Upper lobe of left lung (tissue), 6 donors: Measurements from ENCODE around the gene UBR4. TPM values are rescaled to one million over a fixed set of nuclear protein-coding genes. Genes with fewer than 3 reads are reported as not detected.

Source experiments
- ATAC-seq, 2 donors: fragments of 200-7000 bp; cut with Tn5 transposase; one replicate each; pipeline ENCODE4 v1.9.1; 2022; ENCODE audit warnings: mild to moderate bottlenecking in 2 of 2, moderate library complexity in 2 of 2; ENCODE audit not compliant: low FRiP score in 2 of 2
- DNase-seq, 2 donors: peaks; one replicate each; pipeline ENCODE4 v3.0.0-alpha.2; 2019 to 2020
- H3K27ac ChIP-seq, 4 donors: fragments of 200-600 bp; sonication (generic); one replicate each; pipeline ENCODE4 v1.5.1; 2016 to 2019
- H3K27me3 ChIP-seq, 4 donors: fragments of 200-600 bp; sonication (generic); one replicate each; pipeline ENCODE4 v1.5.1; 2017 to 2019
- H3K36me3 ChIP-seq, 4 donors: fragments of 200-600 bp; sonication (generic); one replicate each; pipeline ENCODE4 v1.5.1; 2016 to 2019
- H3K4me1 ChIP-seq, 4 donors: fragments of 200-600 bp; sonication (generic); one replicate each; pipeline ENCODE4 v1.5.1; 2018 to 2019
- H3K4me3 ChIP-seq, 4 donors: fragments of 200-600 bp; sonication (generic); one replicate each; pipeline ENCODE4 v1.5.1; 2017 to 2019; ENCODE audit warnings: mild to moderate bottlenecking in 2 of 4, moderate library complexity in 1 of 4
- H3K9me3 ChIP-seq, 4 donors: fragments of 200-600 bp; sonication (generic); one replicate each; pipeline ENCODE4 v1.5.1; 2018 to 2019
- EP300 ChIP-seq, 4 donors: sonication (generic); formaldehyde crosslinking; IDR thresholded peaks; one replicate each; pipeline ENCODE4 v1.5.1; 2017; ENCODE audit warnings: antibody characterized with exemption in 4 of 4, control low read depth in 2 of 4
- POLR2A ChIP-seq, 4 donors: fragments of 450-650 bp; IDR thresholded peaks; one replicate each; pipeline ENCODE4 v1.5.1; 2016 to 2017; ENCODE audit warnings: antibody characterized with exemption in 4 of 4, mild to moderate bottlenecking in 2 of 4
- POLR2AphosphoS5 ChIP-seq, 2 donors: sonication (generic); formaldehyde crosslinking; IDR thresholded peaks; one replicate each; pipeline ENCODE4 v1.5.1; 2017; ENCODE audit warnings: antibody characterized with exemption in 2 of 2
- WGBS, 2 donors: methylation state at CpG; one replicate each; pipeline ENCODE4 v1.1.5; 2017 to 2018; 5-methylcytosine and 5-hydroxymethylcytosine counted together
- total RNA-seq, 6 donors: library from RNA; depleted of rRNA in 4 of 6; stranded (reverse); fragments of >200 nt in 4 of 6; gene quantifications; one replicate each; pipeline versions ENCODE4 v1.1.0 to v1.2.1, GENCODE V29; 2016 to 2021
- TF ChIP-seq, protein P1 (sequence below), 6 experiments: fragments of 450-650 bp in 4 of 6; fragments of 200-600 bp in 2 of 6; sonication (generic) in 2 of 6; IDR thresholded peaks; one replicate each; pipeline ENCODE4 v1.5.1; 2016 to 2019; ENCODE audit warnings: antibody characterized with exemption in 6 of 6
- donor health status: DM: no; HTN: no; CAD: no; lungs with moderate emphysema.
- donor health status: DM: no; HTN: yes; CAD: no; lungs with severe emphysema.

Gene UBR4
- total RNA-seq, 6 donors from 2014 or later: 101 to 317 (median 135) TPM

DNA sequence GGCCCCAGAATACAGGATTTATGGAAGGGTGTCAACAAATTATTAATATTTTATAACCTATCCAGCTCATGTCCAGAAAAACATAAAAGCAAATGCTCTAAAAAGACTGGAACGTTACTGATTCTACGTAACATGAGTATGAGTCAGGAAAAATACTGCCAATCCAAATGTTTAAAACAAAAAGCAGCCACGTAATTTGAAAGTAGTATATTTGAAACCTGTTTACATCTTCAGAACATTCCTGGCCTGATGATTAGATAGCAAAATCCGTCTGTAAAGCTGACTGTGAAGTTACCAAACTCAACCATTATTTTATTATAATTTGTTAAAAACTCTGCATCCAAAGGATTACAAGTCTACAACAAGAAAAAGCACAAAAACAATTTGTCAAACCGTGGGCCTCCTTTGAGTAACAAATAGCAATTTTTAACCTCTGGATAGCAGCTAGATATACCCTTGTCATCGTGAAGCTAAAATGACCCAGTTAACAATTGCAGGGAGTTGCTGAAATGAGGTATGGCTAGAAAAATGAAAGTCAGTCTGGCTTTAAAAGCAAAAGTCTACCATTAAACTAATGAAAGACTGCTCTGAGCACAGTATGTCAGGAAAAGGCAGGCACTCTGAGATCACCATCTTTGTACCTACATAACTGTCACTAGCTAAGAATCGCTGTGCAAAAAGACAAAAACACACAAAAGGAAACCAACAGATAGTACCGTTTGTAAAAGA, 1.2 kb downstream of the UBR4 start:
- no peak for DNase-seq
- peaks cover 0 to 10% (median 2%) of the 10 kb centered on the region in 4 donors for H3K36me3 ChIP-seq
- H3K27ac ChIP-seq: peak overlapping the region; percentile 93 to 99 (median 97)
- peaks cover 36 to 76% (median 42%) of the 10 kb centered on the region in 4 donors for H3K4me1 ChIP-seq
- H3K9me3 ChIP-seq: no peaks in the 10 kb centered on the region
- H3K27me3 ChIP-seq: no peaks in the 10 kb centered on the region
- no peak for ATAC-seq
- H3K4me3 ChIP-seq: peak overlapping the region; percentile 87 to 97 (median 92)
- WGBS, 2 donors: 17 to 22% methylated on average over 8 of the region's 8 CpGs
- TF ChIP-seq POLR2A (IDR thresholded peaks at IDR 0.05) (no peak), EP300 (IDR thresholded peaks at IDR 0.05) (no peak)
- TF ChIP-seq, protein P1, sequence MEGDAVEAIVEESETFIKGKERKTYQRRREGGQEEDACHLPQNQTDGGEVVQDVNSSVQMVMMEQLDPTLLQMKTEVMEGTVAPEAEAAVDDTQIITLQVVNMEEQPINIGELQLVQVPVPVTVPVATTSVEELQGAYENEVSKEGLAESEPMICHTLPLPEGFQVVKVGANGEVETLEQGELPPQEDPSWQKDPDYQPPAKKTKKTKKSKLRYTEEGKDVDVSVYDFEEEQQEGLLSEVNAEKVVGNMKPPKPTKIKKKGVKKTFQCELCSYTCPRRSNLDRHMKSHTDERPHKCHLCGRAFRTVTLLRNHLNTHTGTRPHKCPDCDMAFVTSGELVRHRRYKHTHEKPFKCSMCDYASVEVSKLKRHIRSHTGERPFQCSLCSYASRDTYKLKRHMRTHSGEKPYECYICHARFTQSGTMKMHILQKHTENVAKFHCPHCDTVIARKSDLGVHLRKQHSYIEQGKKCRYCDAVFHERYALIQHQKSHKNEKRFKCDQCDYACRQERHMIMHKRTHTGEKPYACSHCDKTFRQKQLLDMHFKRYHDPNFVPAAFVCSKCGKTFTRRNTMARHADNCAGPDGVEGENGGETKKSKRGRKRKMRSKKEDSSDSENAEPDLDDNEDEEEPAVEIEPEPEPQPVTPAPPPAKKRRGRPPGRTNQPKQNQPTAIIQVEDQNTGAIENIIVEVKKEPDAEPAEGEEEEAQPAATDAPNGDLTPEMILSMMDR (IDR thresholded peaks at IDR 0.05): no peak

DNA sequence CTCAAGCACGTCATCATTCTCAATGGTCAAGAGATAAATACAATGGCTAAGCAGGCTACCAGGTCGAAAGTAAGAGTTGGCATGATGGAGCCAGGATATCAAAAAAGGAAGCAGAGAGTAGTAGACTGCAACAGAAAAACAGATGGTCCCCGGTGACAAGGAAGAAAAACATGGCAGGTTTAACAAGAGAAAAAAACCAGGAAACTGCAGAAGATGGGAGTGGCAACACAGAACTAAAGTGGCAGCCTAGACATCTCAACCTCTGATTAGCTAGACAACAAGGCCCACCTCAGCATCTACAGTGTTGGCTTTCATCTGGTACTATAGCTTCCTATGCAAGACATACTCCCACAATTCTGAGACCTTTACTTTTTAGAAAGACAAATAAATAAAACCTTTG, 3.1 kb downstream of the UBR4 start:
- H3K4me3 ChIP-seq: no peak overlapping the region
- no peaks in the 10 kb centered on the region for H3K27me3 ChIP-seq
- peaks cover 30 to 72% (median 49%) of the 10 kb centered on the region in 4 donors for H3K4me1 ChIP-seq
- H3K36me3 ChIP-seq: no peaks in the 10 kb centered on the region
- H3K9me3 ChIP-seq: no peaks in the 10 kb centered on the region
- ATAC-seq (no peak), DNase-seq (no peak)
- TF ChIP-seq POLR2A (IDR thresholded peaks at IDR 0.05): no peak
- TF ChIP-seq EP300 (IDR thresholded peaks at IDR 0.05): no peak
- TF ChIP-seq POLR2AphosphoS5 (IDR thresholded peaks at IDR 0.05): no peak
- TF ChIP-seq, protein P1 (IDR thresholded peaks at IDR 0.05): no peak
- H3K27ac ChIP-seq: no peak overlapping the region
- 56 to 61% methylated on average over 3 of the region's 3 CpGs for WGBS, 2 donors

DNA sequence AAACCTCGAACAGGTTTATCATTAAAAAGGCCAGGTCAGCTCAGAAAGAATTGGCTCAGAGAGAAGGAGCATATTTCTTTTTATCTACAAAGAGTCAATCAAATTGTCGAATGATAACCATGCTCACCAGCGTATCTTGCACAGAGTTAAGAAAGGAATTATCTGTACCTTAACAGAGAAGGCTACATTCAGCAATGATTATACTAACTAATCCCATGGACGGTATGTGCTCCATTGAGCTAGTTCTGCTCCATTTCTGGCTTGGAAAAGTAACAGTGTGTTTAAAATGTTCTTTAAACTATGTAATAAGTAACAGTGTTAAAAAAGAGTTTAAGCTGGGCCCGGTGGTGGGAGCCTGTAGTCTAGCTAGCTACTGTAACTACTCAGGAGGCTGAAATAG, 4.2 kb downstream of the UBR4 start:
- Histone ChIP-seq H3K36me3 (peaks cover 0 to 9% (median under 1%) of the 10 kb centered on the region in 4 donors), H3K4me1 (peaks cover 21 to 61% (median 38%) of the 10 kb centered on the region in 4 donors), H3K4me3 (no peak overlapping the region), H3K9me3 (no peaks in the 10 kb centered on the region), H3K27me3 (no peaks in the 10 kb centered on the region), H3K27ac (no peak overlapping the region)
- ATAC-seq (no peak), DNase-seq (no peak)
- 85 to 91% methylated on average over 5 of the region's 5 CpGs for WGBS, 2 donors
- TF ChIP-seq POLR2AphosphoS5 (IDR thresholded peaks at IDR 0.05) (no peak), POLR2A (IDR thresholded peaks at IDR 0.05) (no peak)

DNA sequence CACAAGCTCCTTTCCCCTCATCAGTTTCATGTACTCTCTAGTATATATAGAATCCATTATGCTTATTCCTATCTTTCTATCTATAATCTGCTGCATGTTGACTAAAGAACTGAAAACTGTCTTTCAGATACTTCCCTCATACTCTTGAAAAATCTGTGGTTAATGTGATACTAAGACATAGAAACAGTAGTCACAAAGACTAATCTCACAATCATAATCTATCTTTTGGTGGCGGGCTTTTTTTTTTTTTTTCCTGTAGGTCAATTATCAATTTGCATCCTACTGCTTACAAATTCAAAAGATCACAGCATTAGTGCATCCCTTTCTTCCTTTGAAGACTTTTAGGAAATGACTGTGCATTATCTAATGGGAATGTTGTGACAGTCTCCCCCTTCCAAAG, 4.7 kb downstream of the UBR4 start:
- 74 to 98% methylated on average over 1 of the region's 1 CpG for WGBS, 2 donors
- Histone ChIP-seq H3K4me1 (peaks cover 19 to 58% (median 38%) of the 10 kb centered on the region in 4 donors), H3K27ac (no peak overlapping the region)

DNA sequence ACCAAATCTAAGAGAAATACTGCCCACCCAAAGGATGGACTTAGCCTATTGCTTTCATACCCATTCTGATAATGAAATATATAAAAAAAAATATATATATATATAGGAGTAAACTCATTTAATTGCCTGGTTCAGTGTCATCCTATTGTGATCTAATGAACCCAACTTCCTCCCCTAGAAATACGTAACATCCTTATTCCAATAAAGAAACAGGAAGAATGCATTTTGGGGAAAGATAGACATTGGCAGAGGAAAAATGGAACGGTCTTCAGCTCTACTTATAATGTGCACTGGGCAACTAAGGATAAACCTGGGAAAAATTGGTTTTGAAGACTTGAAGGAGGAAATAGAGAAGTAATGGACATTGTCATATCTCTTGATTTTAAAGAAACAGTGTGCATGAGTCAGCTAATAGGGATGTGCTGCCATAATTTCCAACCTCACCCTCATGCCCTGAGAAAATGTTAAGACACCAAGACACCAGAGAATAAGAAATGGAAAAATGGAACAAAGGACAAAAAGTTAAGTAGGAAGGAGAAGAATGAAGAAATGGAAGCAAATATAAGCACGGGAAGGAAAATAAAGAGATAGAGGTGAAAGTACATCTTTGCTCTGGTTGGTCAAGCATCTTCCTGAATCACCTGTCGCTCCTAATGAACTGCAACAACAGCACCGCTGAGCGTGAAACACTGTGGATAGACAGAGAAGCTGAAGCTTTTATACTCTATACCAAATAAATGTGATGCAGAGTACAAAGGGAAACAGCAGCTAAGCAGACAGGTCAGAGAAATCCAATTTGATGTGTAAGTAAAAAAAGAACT, 5.4 kb downstream of the UBR4 start:
- H3K9me3 ChIP-seq: no peaks in the 10 kb centered on the region
- H3K27ac ChIP-seq: no peak overlapping the region
- DNase-seq (no peak), ATAC-seq (no peak)
- WGBS, 2 donors: 80 to 85% methylated on average over 6 of the region's 6 CpGs
- no peaks in the 10 kb centered on the region for H3K27me3 ChIP-seq
- H3K36me3 ChIP-seq: peaks cover 0 to 21% (median 5%) of the 10 kb centered on the region in 4 donors
- H3K4me1 ChIP-seq: peaks cover 19 to 58% (median 38%) of the 10 kb centered on the region in 4 donors
- H3K4me3 ChIP-seq: no peak overlapping the region
- TF ChIP-seq EP300 (IDR thresholded peaks at IDR 0.05) (no peak), POLR2AphosphoS5 (IDR thresholded peaks at IDR 0.05) (no peak), POLR2A (IDR thresholded peaks at IDR 0.05) (no peak)
- TF ChIP-seq, protein P1 (IDR thresholded peaks at IDR 0.05): no peak

More for the DNA sequence above, 4.7 kb downstream of the UBR4 start:
- ATAC-seq (no peak), DNase-seq (no peak)
- Histone ChIP-seq H3K4me3 (no peak overlapping the region), H3K9me3 (no peaks in the 10 kb centered on the region), H3K36me3 (peaks cover 0 to 14% (median 3%) of the 10 kb centered on the region in 4 donors), H3K27me3 (no peaks in the 10 kb centered on the region)
- TF ChIP-seq, protein P1 (IDR thresholded peaks at IDR 0.05): no peak
